Measurements from ENCODE around the gene ATOH8.

The ATOH8 gene

DNA sequence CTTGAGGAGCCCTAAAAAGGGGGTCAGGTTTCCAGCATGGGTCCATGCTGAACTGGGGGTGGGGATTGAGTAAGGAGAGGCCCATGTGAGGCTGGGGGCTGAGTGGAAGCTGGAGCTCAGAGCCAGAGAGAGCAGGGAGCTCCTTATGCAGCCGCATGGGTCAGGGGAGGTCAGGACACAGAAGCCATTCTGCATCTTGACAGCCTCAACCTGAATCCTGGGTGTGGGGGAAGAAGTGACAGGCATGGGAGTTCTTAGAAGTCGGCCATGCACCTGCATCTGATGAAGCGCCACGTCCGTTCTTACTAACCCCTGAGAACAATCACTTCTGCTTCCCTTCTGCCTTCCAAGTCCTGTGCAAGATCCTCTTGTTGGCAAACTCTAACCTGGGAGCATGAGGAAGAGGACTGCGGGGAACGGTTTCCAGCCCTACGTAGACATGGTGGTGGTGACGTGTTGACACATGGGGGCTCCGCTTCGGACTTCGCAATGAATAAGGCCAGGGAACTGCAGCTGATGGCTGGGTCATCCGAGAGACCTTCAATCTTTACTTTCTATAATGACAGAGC, 37.4 kb upstream of the ATOH8 start:
- Histone ChIP-seq H3K79me2 (ENCODE audit: control insufficient read depth, insufficient read depth, low read length, poor library complexity) (no peaks in the 10 kb centered on the region), H3K27me3 (ENCODE audit: insufficient read depth, low read length) (no peaks in the 10 kb centered on the region), H3K4me2 (ENCODE audit: low read length) (peak overlapping the region; percentile 18), H2BK120ac (ENCODE audit: insufficient read depth, low read length, poor library complexity) (no peak overlapping the region), H3K36me3 (ENCODE audit: control insufficient read depth in 1 of 2, insufficient read depth in 2 of 2, low read length in 2 of 2) (no peaks in the 10 kb centered on the region), H3K23ac (ENCODE audit: low read length) (no peak overlapping the region), H3K9me3 (ENCODE audit: insufficient read depth, low read depth, low read length) (peaks cover 4% of the 10 kb centered on the region), H2BK5ac (ENCODE audit: low read depth, low read length, poor library complexity) (no peak overlapping the region), H3K27ac (ENCODE audit: low read depth, low read length) (no peak overlapping the region), H2AK5ac (ENCODE audit: low read length) (no peak overlapping the region), H4K8ac (ENCODE audit: low read depth, low read length) (no peak overlapping the region), H4K12ac (ENCODE audit: low read depth, low read length) (no peak overlapping the region), H3K79me1 (ENCODE audit: low read length) (peaks cover 3% of the 10 kb centered on the region), H2BK12ac (ENCODE audit: low read length) (no peak overlapping the region), H3K9ac (ENCODE audit: low read length) (no peak overlapping the region), H3K4me1 (ENCODE audit: control insufficient read depth in 1 of 2, insufficient read depth in 2 of 2, low read length in 2 of 2) (peaks cover 6% of the 10 kb centered on the region in 2 experiments), H4K91ac (ENCODE audit: low read depth, low read length) (no peak overlapping the region), H2AFZ (ENCODE audit: insufficient read depth, low read length, poor library complexity) (no peak overlapping the region), H3K18ac (ENCODE audit: low read length) (no peak overlapping the region), H3K4ac (ENCODE audit: low read depth, low read length) (no peak overlapping the region), H3K4me3 (ENCODE audit: low read depth, low read length) (no peak overlapping the region), H3K14ac (ENCODE audit: low read length) (no peak overlapping the region)
- no peak for DNase-seq
- no CpG with 5 or more reads among the region's 13 CpGs for WGBS (ENCODE audit: extremely low coverage, insufficient coverage, insufficient read length)

DNA sequence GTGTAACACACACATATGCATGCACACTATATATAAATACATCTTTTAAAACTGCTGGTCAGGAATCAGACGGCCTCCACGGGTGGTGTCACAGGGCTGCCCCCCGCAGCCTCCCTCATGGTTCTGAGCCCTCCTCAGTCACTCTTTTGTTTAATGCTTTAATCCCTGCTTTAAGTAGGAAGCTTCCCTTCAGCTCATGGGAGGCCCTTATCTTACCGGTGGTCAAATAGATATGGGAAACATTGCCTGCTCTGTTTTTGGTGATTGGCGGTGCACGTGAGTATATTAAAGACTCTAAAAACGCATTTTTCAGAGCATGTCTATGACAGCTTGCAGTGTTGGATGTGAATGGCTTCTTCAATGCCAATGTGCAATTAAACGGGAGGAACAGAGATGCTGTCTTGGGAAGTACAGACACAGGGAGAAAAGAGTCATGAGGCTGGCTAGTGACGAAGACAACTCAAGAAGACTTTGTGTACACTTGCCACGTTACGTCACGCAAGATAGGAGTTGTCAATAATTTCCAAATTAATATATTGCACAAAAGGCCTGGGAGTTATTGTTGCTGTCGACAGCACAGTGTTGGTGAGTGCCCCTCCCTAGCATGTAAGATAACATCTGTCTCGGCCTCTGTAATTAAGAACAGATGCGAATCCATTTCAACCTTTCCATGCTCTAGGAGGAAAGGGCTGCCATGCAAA, 36.3 kb upstream of the ATOH8 start:
- no CpG with 5 or more reads among the region's 15 CpGs for WGBS (ENCODE audit: extremely low coverage, insufficient coverage, insufficient read length)

DNA sequence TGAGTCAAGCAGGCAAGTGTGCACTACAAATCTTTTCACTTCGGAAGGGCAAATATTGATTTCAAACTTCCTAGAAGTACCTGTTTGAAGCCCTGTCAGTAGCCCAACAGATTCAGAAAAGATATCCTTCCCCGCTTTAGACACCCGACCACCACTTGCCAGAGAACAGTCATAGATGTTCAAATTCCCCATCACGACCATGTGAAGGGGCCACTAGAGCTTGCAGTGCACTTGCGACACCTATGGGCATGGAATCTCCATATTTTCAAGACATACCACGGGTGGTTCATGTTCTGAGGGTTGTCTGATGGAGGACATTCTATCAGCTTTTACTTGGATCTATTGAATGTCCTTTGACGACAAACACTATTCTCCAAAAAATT, 35.8 kb upstream of the ATOH8 start:
- Histone ChIP-seq H3K23ac (ENCODE audit: low read length) (no peak overlapping the region), H2AFZ (ENCODE audit: insufficient read depth, low read length, poor library complexity) (no peak overlapping the region), H3K4me3 (ENCODE audit: low read depth, low read length) (no peak overlapping the region), H3K14ac (ENCODE audit: low read length) (no peak overlapping the region), H3K18ac (ENCODE audit: low read length) (no peak overlapping the region), H2BK12ac (ENCODE audit: low read length) (no peak overlapping the region), H3K27ac (ENCODE audit: low read depth, low read length) (no peak overlapping the region), H2AK5ac (ENCODE audit: low read length) (no peak overlapping the region), H3K27me3 (ENCODE audit: insufficient read depth, low read length) (no peaks in the 10 kb centered on the region), H3K9ac (ENCODE audit: low read length) (no peak overlapping the region), H4K12ac (ENCODE audit: low read depth, low read length) (no peak overlapping the region), H3K4me2 (ENCODE audit: low read length) (no peak overlapping the region), H4K91ac (ENCODE audit: low read depth, low read length) (no peak overlapping the region), H4K8ac (ENCODE audit: low read depth, low read length) (no peak overlapping the region), H3K79me1 (ENCODE audit: low read length) (peaks cover 1% of the 10 kb centered on the region), H3K4me1 (ENCODE audit: control insufficient read depth in 1 of 2, insufficient read depth in 2 of 2, low read length in 2 of 2) (peaks cover 0 to 2% of the 10 kb centered on the region in 2 experiments), H2BK120ac (ENCODE audit: insufficient read depth, low read length, poor library complexity) (no peak overlapping the region), H3K79me2 (ENCODE audit: control insufficient read depth, insufficient read depth, low read length, poor library complexity) (no peaks in the 10 kb centered on the region), H3K9me3 (ENCODE audit: insufficient read depth, low read depth, low read length) (peaks cover 4% of the 10 kb centered on the region), H3K4ac (ENCODE audit: low read depth, low read length) (no peak overlapping the region), H2BK5ac (ENCODE audit: low read depth, low read length, poor library complexity) (no peak overlapping the region), H3K36me3 (ENCODE audit: control insufficient read depth in 1 of 2, insufficient read depth in 2 of 2, low read length in 2 of 2) (no peaks in the 10 kb centered on the region)
- no CpG with 5 or more reads among the region's 7 CpGs for WGBS (ENCODE audit: extremely low coverage, insufficient coverage, insufficient read length)
- peak in 1 of 2 donors; percentile 47 for DNase-seq

More for the DNA sequence above, 36.3 kb upstream of the ATOH8 start:
- Histone ChIP-seq H3K4me3 (ENCODE audit: low read depth, low read length) (no peak overlapping the region), H2BK120ac (ENCODE audit: insufficient read depth, low read length, poor library complexity) (no peak overlapping the region), H2AK5ac (ENCODE audit: low read length) (no peak overlapping the region), H4K12ac (ENCODE audit: low read depth, low read length) (no peak overlapping the region), H3K18ac (ENCODE audit: low read length) (no peak overlapping the region), H3K27me3 (ENCODE audit: insufficient read depth, low read length) (no peaks in the 10 kb centered on the region), H3K4ac (ENCODE audit: low read depth, low read length) (no peak overlapping the region), H3K23ac (ENCODE audit: low read length) (no peak overlapping the region), H3K79me1 (ENCODE audit: low read length) (peaks cover 1% of the 10 kb centered on the region), H3K36me3 (ENCODE audit: control insufficient read depth in 1 of 2, insufficient read depth in 2 of 2, low read length in 2 of 2) (no peaks in the 10 kb centered on the region), H3K27ac (ENCODE audit: low read depth, low read length) (no peak overlapping the region), H2BK12ac (ENCODE audit: low read length) (no peak overlapping the region), H3K79me2 (ENCODE audit: control insufficient read depth, insufficient read depth, low read length, poor library complexity) (no peaks in the 10 kb centered on the region), H4K8ac (ENCODE audit: low read depth, low read length) (no peak overlapping the region), H3K9ac (ENCODE audit: low read length) (no peak overlapping the region), H3K4me1 (ENCODE audit: control insufficient read depth in 1 of 2, insufficient read depth in 2 of 2, low read length in 2 of 2) (peaks cover 0 to 2% of the 10 kb centered on the region in 2 experiments), H3K9me3 (ENCODE audit: insufficient read depth, low read depth, low read length) (peaks cover 4% of the 10 kb centered on the region), H2BK5ac (ENCODE audit: low read depth, low read length, poor library complexity) (no peak overlapping the region), H3K4me2 (ENCODE audit: low read length) (no peak overlapping the region), H2AFZ (ENCODE audit: insufficient read depth, low read length, poor library complexity) (no peak overlapping the region), H4K91ac (ENCODE audit: low read depth, low read length) (no peak overlapping the region), H3K14ac (ENCODE audit: low read length) (no peak overlapping the region)
- no peak for DNase-seq

GRCh38 chr2:85718885-85719492, 34.8 kb upstream of the ATOH8 start:
- Histone ChIP-seq H3K9ac (ENCODE audit: low read length) (no peak overlapping the region), H3K4me3 (ENCODE audit: low read depth, low read length) (no peak overlapping the region), H4K12ac (ENCODE audit: low read depth, low read length) (no peak overlapping the region), H3K18ac (ENCODE audit: low read length) (no peak overlapping the region), H3K9me3 (ENCODE audit: insufficient read depth, low read depth, low read length) (peaks cover 1% of the 10 kb centered on the region), H3K4me2 (ENCODE audit: low read length) (no peak overlapping the region), H2AFZ (ENCODE audit: insufficient read depth, low read length, poor library complexity) (no peak overlapping the region), H3K27me3 (ENCODE audit: insufficient read depth, low read length) (no peaks in the 10 kb centered on the region), H2BK120ac (ENCODE audit: insufficient read depth, low read length, poor library complexity) (no peak overlapping the region), H3K36me3 (ENCODE audit: control insufficient read depth in 1 of 2, insufficient read depth in 2 of 2, low read length in 2 of 2) (no peaks in the 10 kb centered on the region), H2AK5ac (ENCODE audit: low read length) (no peak overlapping the region), H4K8ac (ENCODE audit: low read depth, low read length) (no peak overlapping the region), H2BK5ac (ENCODE audit: low read depth, low read length, poor library complexity) (no peak overlapping the region), H3K4me1 (ENCODE audit: control insufficient read depth in 1 of 2, insufficient read depth in 2 of 2, low read length in 2 of 2) (peaks cover 0 to 2% of the 10 kb centered on the region in 2 experiments), H3K4ac (ENCODE audit: low read depth, low read length) (no peak overlapping the region), H2BK12ac (ENCODE audit: low read length) (no peak overlapping the region), H3K27ac (ENCODE audit: low read depth, low read length) (no peak overlapping the region), H3K14ac (ENCODE audit: low read length) (no peak overlapping the region), H3K23ac (ENCODE audit: low read length) (no peak overlapping the region), H3K79me1 (ENCODE audit: low read length) (peaks cover 1% of the 10 kb centered on the region), H4K91ac (ENCODE audit: low read depth, low read length) (no peak overlapping the region), H3K79me2 (ENCODE audit: control insufficient read depth, insufficient read depth, low read length, poor library complexity) (no peaks in the 10 kb centered on the region)
- WGBS (ENCODE audit: extremely low coverage, insufficient coverage, insufficient read length) = no CpG with 5 or more reads among the region's 10 CpGs
- no peak for DNase-seq
